ENCODE data around the gene TBC1D2.
"Not testable (repeated sequence)": the region's sequence is repeated elsewhere in the genome, so short reads cannot be mapped to it uniquely, and the experiment has no call there.

- TF ChIP-seq ZNF556 (CRISPR knock-in tag; IDR thresholded peaks at IDR 0.05; ENCODE audit: borderline replicate concordance); CTCF (CRISPR knock-in tag; IDR thresholded peaks at IDR 0.05); EP300 (IDR thresholded peaks at IDR 0.05; ENCODE audit: low read depth in 2 of 2, low read length in 2 of 2); EP300 (CRISPR knock-in tag; IDR thresholded peaks at IDR 0.05; ENCODE audit: borderline replicate concordance); HMGXB4 (CRISPR knock-in tag; IDR thresholded peaks at IDR 0.05; ENCODE audit: borderline replicate concordance in 1 of 2, low read depth in 1 of 2); POLR2A (IDR thresholded peaks at IDR 0.05; ENCODE audit: insufficient read depth in 1 of 2, low read depth in 2 of 2, low read length in 2 of 2); NR3C1 (CRISPR knock-in tag; IDR thresholded peaks at IDR 0.05); ZUFSP (CRISPR knock-in tag; IDR thresholded peaks at IDR 0.05; ENCODE audit: borderline replicate concordance); GMEB1 (CRISPR knock-in tag; IDR thresholded peaks at IDR 0.05; ENCODE audit: borderline replicate concordance); CHD4 (IDR thresholded peaks at IDR 0.05; ENCODE audit: borderline replicate concordance, low read length); NR2C2 (CRISPR knock-in tag; IDR thresholded peaks at IDR 0.05; ENCODE audit: borderline replicate concordance); ZNF274 (CRISPR knock-in tag; IDR thresholded peaks at IDR 0.05); YY1 (IDR thresholded peaks at IDR 0.05; ENCODE audit: insufficient read depth, insufficient replicate concordance, low read depth, low read length): not testable (repeated sequence)
Measured at GRCh38 chr9:98267556-98267955, 12.1 kb upstream of the TBC1D2 start.

All from HepG2 (cell line).